Measurements from ENCODE around the gene PKHD1. TPM values are rescaled to one million over a fixed set of nuclear protein-coding genes. Genes with fewer than 3 reads are reported as not detected.

Gene PKHD1
- polyA plus RNA-seq, 1 of the 3 experiments (the other 2 are of a cell fraction), result not detected

DNA sequence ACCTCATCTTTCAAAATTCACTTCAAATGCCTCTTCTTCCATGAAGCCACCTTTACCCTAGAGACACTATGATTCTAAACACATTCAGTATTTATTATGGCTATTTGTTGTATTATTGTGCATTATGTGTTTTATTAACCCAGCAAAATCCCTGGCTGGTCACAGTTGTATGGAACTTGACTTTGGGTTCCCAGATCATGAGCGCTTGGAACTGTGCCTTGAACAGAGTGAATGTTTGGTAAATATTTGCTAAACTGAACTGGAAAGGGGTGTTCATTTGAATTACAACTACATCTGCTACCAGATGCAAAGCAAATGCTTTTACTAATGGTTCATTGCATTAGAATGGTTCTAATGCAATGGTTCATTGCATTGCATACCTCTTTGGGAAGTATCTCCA lies 259.8 kb downstream of the PKHD1 start (continued):
- TF ChIP-seq, protein P1, sequence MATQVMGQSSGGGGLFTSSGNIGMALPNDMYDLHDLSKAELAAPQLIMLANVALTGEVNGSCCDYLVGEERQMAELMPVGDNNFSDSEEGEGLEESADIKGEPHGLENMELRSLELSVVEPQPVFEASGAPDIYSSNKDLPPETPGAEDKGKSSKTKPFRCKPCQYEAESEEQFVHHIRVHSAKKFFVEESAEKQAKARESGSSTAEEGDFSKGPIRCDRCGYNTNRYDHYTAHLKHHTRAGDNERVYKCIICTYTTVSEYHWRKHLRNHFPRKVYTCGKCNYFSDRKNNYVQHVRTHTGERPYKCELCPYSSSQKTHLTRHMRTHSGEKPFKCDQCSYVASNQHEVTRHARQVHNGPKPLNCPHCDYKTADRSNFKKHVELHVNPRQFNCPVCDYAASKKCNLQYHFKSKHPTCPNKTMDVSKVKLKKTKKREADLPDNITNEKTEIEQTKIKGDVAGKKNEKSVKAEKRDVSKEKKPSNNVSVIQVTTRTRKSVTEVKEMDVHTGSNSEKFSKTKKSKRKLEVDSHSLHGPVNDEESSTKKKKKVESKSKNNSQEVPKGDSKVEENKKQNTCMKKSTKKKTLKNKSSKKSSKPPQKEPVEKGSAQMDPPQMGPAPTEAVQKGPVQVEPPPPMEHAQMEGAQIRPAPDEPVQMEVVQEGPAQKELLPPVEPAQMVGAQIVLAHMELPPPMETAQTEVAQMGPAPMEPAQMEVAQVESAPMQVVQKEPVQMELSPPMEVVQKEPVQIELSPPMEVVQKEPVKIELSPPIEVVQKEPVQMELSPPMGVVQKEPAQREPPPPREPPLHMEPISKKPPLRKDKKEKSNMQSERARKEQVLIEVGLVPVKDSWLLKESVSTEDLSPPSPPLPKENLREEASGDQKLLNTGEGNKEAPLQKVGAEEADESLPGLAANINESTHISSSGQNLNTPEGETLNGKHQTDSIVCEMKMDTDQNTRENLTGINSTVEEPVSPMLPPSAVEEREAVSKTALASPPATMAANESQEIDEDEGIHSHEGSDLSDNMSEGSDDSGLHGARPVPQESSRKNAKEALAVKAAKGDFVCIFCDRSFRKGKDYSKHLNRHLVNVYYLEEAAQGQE (IDR thresholded peaks at IDR 0.05; ENCODE audit: low read depth, low read length), result no peak
- TF ChIP-seq GATA2 (CRISPR knock-in tag; IDR thresholded peaks at IDR 0.05), result no peak
- TF ChIP-seq, protein P2, sequence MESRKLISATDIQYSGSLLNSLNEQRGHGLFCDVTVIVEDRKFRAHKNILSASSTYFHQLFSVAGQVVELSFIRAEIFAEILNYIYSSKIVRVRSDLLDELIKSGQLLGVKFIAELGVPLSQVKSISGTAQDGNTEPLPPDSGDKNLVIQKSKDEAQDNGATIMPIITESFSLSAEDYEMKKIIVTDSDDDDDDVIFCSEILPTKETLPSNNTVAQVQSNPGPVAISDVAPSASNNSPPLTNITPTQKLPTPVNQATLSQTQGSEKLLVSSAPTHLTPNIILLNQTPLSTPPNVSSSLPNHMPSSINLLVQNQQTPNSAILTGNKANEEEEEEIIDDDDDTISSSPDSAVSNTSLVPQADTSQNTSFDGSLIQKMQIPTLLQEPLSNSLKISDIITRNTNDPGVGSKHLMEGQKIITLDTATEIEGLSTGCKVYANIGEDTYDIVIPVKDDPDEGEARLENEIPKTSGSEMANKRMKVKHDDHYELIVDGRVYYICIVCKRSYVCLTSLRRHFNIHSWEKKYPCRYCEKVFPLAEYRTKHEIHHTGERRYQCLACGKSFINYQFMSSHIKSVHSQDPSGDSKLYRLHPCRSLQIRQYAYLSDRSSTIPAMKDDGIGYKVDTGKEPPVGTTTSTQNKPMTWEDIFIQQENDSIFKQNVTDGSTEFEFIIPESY (IDR thresholded peaks at IDR 0.05; ENCODE audit: borderline replicate concordance, low read depth), result no peak
- TF ChIP-seq YY1 (IDR thresholded peaks at IDR 0.05; ENCODE audit: low read depth), result no peak
- TF ChIP-seq, protein P3, sequence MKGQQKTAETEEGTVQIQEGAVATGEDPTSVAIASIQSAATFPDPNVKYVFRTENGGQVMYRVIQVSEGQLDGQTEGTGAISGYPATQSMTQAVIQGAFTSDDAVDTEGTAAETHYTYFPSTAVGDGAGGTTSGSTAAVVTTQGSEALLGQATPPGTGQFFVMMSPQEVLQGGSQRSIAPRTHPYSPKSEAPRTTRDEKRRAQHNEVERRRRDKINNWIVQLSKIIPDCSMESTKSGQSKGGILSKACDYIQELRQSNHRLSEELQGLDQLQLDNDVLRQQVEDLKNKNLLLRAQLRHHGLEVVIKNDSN (IDR thresholded peaks at IDR 0.05; ENCODE audit: borderline replicate concordance, low read depth), result no peak
- TF ChIP-seq RCOR1 (IDR thresholded peaks at IDR 0.05; ENCODE audit: low read length), result no peak
- TF ChIP-seq RXRA (IDR thresholded peaks at IDR 0.05; ENCODE audit: borderline replicate concordance, low read depth), result no peak
- no peak for TF ChIP-seq NRF1 (IDR thresholded peaks at IDR 0.05; ENCODE audit: low read depth, low read length)
- TF ChIP-seq JUND (IDR thresholded peaks at IDR 0.05), result no peak
- TF ChIP-seq, protein P4, sequence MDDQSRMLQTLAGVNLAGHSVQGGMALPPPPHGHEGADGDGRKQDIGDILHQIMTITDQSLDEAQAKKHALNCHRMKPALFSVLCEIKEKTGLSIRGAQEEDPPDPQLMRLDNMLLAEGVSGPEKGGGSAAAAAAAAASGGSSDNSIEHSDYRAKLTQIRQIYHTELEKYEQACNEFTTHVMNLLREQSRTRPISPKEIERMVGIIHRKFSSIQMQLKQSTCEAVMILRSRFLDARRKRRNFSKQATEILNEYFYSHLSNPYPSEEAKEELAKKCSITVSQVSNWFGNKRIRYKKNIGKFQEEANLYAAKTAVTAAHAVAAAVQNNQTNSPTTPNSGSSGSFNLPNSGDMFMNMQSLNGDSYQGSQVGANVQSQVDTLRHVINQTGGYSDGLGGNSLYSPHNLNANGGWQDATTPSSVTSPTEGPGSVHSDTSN (IDR thresholded peaks at IDR 0.05), result no peak

DNA sequence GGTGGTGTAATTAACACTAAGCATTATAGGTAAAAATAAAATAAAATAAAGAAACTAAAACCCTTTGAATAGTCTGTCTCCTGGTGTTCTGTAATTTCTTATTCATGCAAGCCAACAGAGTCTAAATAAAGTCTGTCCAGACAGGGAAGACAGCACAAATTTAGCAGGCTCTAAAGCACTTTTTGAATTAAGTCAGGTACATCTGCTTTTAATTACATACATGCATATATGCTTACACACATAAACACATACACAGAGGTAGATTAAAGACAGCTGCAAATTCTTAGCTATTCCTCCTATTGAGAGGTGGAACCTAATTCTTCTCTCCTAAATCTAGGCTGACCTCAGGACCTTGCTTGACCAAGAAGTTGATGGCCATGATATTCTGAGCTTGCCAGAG lies 262.5 kb downstream of the PKHD1 start:
- Histone ChIP-seq H3K9me3 (no peaks in the 10 kb centered on the region), H3K4me3 (ENCODE audit: low read depth in 2 of 2, low read length in 1 of 2) (no peak overlapping the region), H3F3A (replicated peaks; ENCODE audit: insufficient read depth) (no peaks in the 10 kb centered on the region), H4K20me1 (ENCODE audit: insufficient read depth) (no peaks in the 10 kb centered on the region), H3K9me2 (no peaks in the 10 kb centered on the region), H3K27ac (ENCODE audit: low read depth in 2 of 2, low read length in 1 of 2) (peak overlapping the region in 1 of 2 experiments; percentile 48; a peak in 2 of 4 replicates), H2AFZ (ENCODE audit: low read depth) (no peak overlapping the region), H3K9ac (no peak overlapping the region), H3K4me2 (no peak overlapping the region), H3K4me1 (ENCODE audit: control insufficient read depth in 1 of 2, insufficient read depth in 2 of 2, low read depth in 1 of 2, low read length in 1 of 2) (peaks cover 0 to 6% of the 10 kb centered on the region in 2 experiments; a peak in 1 of 4 replicates), H3K27me3 (ENCODE audit: insufficient read depth) (no peaks in the 10 kb centered on the region), H3K36me3 (replicated peaks in 1 of 2; ENCODE audit: control insufficient read depth in 1 of 2, insufficient read depth in 2 of 2, low read length in 1 of 2) (no peaks in the 10 kb centered on the region), H3K79me2 (ENCODE audit: insufficient read depth) (no peaks in the 10 kb centered on the region)
- CTCF ChIA-PET, result interaction anchor here (1.0 kb wide), 1 partner anchor 10 kb away, joined by 3 read pairs; no protein-coding TSS in a partner anchor
- no peak for DNase-seq
- POLR2A ChIA-PET, result no interaction called here
- no peak for TF ChIP-seq RAD21 (IDR thresholded peaks at IDR 0.05; ENCODE audit: low read length)
- TF ChIP-seq GABPA (IDR thresholded peaks at IDR 0.05; ENCODE audit: low read depth), result no peak
- TF ChIP-seq SMC3 (IDR thresholded peaks at IDR 0.05; ENCODE audit: low read depth, low read length), result no peak
- no peak for TF ChIP-seq NFIC (IDR thresholded peaks at IDR 0.05; ENCODE audit: borderline replicate concordance)
- TF ChIP-seq, protein P5, sequence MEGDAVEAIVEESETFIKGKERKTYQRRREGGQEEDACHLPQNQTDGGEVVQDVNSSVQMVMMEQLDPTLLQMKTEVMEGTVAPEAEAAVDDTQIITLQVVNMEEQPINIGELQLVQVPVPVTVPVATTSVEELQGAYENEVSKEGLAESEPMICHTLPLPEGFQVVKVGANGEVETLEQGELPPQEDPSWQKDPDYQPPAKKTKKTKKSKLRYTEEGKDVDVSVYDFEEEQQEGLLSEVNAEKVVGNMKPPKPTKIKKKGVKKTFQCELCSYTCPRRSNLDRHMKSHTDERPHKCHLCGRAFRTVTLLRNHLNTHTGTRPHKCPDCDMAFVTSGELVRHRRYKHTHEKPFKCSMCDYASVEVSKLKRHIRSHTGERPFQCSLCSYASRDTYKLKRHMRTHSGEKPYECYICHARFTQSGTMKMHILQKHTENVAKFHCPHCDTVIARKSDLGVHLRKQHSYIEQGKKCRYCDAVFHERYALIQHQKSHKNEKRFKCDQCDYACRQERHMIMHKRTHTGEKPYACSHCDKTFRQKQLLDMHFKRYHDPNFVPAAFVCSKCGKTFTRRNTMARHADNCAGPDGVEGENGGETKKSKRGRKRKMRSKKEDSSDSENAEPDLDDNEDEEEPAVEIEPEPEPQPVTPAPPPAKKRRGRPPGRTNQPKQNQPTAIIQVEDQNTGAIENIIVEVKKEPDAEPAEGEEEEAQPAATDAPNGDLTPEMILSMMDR (IDR thresholded peaks at IDR 0.05), result no peak
- TF ChIP-seq EP300 (IDR thresholded peaks at IDR 0.05; ENCODE audit: borderline replicate concordance in 1 of 2, low read depth in 1 of 2, low read length in 1 of 2), result no peak
- no peak for TF ChIP-seq GATA2 (CRISPR knock-in tag; IDR thresholded peaks at IDR 0.05)
- no peak for TF ChIP-seq RCOR1 (IDR thresholded peaks at IDR 0.05; ENCODE audit: low read length)
- TF ChIP-seq, protein P6, sequence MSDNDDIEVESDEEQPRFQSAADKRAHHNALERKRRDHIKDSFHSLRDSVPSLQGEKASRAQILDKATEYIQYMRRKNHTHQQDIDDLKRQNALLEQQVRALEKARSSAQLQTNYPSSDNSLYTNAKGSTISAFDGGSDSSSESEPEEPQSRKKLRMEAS (IDR thresholded peaks at IDR 0.05; ENCODE audit: low read depth), result no peak
- no peak for TF ChIP-seq RXRA (IDR thresholded peaks at IDR 0.05; ENCODE audit: borderline replicate concordance, low read depth)
- no peak for TF ChIP-seq TAF1 (IDR thresholded peaks at IDR 0.05; ENCODE audit: borderline replicate concordance, low read depth, low read length)
- TF ChIP-seq, protein P7, sequence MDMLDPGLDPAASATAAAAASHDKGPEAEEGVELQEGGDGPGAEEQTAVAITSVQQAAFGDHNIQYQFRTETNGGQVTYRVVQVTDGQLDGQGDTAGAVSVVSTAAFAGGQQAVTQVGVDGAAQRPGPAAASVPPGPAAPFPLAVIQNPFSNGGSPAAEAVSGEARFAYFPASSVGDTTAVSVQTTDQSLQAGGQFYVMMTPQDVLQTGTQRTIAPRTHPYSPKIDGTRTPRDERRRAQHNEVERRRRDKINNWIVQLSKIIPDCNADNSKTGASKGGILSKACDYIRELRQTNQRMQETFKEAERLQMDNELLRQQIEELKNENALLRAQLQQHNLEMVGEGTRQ (IDR thresholded peaks at IDR 0.05; ENCODE audit: borderline replicate concordance, low read depth, low read length), result no peak
- TF ChIP-seq, protein P8, sequence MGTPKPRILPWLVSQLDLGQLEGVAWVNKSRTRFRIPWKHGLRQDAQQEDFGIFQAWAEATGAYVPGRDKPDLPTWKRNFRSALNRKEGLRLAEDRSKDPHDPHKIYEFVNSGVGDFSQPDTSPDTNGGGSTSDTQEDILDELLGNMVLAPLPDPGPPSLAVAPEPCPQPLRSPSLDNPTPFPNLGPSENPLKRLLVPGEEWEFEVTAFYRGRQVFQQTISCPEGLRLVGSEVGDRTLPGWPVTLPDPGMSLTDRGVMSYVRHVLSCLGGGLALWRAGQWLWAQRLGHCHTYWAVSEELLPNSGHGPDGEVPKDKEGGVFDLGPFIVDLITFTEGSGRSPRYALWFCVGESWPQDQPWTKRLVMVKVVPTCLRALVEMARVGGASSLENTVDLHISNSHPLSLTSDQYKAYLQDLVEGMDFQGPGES (IDR thresholded peaks at IDR 0.05; ENCODE audit: low read depth, low read length), result no peak

All from SK-N-SH (cell line).